Fibroblast of lung (primary cell): ENCODE data around the gene CRNN.

Experiments
- EZH2 ChIP-seq: IDR thresholded peaks from 2 replicates; pipeline ENCODE4 v1.5.1; 2012; ENCODE audit warnings: low read length, control low read depth, mild to moderate bottlenecking; ENCODE audit errors: missing control alignments
- TF ChIP-seq, protein P1 (sequence below), 2 donors: IDR thresholded peaks in 1 of 2; conservative IDR thresholded peaks in 1 of 2; 1 replicate in 1 of 2; 2 replicates in 1 of 2; pipeline ENCODE4 v1.5.1; 2011 to 2012; ENCODE audit warnings: low read length in 2 of 2, control low read depth in 1 of 2, inconsistent platforms in 1 of 2, low read depth in 1 of 2, mild to moderate bottlenecking in 1 of 2

DNA sequence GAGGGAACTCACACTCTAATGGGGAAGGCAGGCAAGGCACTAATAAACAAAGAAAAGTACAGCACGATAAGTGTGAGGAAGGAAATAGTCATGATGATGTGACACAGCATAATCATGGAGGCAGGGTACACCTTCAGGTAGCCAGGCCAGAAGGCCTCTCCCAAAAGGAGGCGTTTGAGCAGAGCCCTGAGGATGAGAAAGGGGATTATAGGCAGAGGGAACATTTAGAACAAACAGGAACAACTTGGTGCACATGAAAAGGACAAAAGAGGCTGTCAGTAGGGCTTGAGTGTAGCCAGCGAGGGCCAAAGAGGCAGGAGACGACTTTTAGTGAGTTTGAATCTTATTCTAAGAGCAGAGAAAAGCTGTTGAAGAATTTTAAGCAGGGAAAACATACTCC is 33.4 kb upstream of the CRNN start:
- TF ChIP-seq, protein P1, sequence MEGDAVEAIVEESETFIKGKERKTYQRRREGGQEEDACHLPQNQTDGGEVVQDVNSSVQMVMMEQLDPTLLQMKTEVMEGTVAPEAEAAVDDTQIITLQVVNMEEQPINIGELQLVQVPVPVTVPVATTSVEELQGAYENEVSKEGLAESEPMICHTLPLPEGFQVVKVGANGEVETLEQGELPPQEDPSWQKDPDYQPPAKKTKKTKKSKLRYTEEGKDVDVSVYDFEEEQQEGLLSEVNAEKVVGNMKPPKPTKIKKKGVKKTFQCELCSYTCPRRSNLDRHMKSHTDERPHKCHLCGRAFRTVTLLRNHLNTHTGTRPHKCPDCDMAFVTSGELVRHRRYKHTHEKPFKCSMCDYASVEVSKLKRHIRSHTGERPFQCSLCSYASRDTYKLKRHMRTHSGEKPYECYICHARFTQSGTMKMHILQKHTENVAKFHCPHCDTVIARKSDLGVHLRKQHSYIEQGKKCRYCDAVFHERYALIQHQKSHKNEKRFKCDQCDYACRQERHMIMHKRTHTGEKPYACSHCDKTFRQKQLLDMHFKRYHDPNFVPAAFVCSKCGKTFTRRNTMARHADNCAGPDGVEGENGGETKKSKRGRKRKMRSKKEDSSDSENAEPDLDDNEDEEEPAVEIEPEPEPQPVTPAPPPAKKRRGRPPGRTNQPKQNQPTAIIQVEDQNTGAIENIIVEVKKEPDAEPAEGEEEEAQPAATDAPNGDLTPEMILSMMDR (conservative IDR thresholded peaks at IDR 0.05 in 1 of 2, IDR thresholded peaks at IDR 0.05 in 1 of 2; ENCODE audit: low read depth in 1 of 2, low read length in 2 of 2), result no peak
- TF ChIP-seq EZH2, result no peak
